GM12874 (cell line): ENCODE results near the gene SLC12A6.

ENCODE experiments used
- TF ChIP-seq, protein P1 (sequence below): IDR thresholded peaks from 2 replicates; pipeline ENCODE4 v1.5.1; 2011; ENCODE audit warnings: low read depth, mild to moderate bottlenecking, control low read depth, low read length, moderate library complexity; ENCODE audit not compliant: insufficient read depth

SLC12A6 gene

DNA sequence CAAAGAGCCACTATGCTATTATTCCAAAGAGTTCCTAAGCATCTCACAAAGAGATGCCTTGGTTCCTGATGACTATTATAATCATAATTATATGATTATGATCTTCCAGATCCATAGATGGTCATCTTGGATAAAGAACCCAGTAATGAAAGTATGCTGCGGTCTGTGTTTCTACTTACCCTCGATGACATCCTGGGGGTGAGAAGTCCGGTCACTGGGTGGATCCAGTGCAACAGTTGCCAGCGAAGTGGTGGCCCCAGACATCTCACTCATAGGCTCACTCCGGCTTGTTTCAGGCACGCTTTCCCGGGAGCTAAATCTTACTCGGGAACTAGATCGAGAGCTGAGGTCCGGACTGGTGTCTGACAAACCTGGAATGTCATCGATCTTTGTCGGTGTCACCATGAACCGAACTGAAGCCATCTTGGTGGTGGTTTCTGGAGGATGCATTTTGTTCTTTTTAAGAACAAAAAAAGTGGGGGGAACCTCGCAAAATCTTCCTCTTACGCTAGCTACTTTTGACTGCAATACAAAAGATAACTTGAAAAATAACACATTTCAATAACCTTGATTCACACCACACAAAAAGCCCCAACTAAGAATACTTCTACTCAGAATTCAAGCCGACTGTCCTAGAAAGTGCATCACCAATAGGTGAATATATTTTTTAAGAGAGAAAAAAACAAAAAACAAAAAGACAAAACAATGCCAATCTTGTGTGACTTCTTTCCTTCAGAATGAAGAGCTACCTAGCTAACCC lies 1.2 kb downstream of the SLC12A6 start:
- TF ChIP-seq, protein P1, sequence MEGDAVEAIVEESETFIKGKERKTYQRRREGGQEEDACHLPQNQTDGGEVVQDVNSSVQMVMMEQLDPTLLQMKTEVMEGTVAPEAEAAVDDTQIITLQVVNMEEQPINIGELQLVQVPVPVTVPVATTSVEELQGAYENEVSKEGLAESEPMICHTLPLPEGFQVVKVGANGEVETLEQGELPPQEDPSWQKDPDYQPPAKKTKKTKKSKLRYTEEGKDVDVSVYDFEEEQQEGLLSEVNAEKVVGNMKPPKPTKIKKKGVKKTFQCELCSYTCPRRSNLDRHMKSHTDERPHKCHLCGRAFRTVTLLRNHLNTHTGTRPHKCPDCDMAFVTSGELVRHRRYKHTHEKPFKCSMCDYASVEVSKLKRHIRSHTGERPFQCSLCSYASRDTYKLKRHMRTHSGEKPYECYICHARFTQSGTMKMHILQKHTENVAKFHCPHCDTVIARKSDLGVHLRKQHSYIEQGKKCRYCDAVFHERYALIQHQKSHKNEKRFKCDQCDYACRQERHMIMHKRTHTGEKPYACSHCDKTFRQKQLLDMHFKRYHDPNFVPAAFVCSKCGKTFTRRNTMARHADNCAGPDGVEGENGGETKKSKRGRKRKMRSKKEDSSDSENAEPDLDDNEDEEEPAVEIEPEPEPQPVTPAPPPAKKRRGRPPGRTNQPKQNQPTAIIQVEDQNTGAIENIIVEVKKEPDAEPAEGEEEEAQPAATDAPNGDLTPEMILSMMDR, result no peak

DNA sequence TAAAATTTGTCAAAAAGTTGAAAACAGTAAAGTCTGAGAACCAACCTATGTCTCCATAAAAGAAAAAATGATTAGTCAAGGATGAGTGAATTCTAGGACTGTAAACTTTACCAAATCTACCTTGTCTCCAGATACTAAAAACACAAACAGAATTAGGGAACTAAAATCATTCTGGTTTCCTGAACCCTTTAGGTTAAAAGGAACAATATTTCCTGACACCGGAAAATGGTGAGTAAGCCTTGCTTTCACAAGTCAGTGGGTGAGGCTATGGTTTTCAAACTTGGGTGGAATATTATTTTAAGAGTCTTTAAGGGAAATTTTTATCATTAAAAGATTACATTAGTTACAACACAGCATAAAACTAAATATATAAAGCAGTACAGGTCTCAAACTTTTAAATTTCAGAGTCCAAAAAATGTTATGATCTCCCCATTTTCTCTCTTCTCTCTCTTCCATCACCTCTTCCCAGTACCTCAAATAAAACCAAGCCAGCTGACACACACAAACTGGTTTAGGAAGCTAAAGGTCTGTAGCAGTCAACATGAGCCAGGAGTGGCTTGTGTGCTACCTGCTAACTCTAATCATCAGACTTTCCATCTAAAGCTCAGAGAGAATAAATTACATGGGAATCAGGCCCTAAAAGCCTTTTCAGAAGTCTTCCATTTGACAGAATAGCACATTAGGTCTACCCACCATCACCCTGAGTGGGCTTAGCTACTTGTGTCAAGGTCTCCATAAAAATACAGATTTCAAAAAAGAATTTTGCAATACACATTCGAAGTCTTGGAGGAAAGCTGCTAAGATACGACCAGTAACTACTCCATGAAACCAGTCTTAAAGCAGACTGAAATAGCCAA lies 2.2 kb downstream of the SLC12A6 start:
- TF ChIP-seq, protein P1, result no peak

DNA sequence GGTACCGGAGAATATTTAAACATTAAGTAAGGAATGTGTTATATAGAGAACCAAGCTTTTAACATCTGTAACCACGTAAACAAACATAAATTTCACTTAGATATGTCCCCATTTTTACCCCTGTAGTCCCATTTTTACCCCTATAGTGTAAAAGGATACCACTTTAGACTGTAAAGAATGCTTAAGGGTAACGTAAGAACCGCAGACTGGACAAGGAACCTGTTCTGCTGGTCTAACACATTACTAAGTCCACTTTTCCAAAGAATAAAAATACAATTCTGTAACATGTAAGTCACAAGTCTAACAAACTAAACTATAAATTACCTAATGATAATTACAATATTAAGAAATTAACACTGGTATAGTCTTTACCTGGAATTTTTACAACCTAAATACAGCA lies 2.9 kb downstream of the SLC12A6 start:
- TF ChIP-seq, protein P1, result no peak

DNA sequence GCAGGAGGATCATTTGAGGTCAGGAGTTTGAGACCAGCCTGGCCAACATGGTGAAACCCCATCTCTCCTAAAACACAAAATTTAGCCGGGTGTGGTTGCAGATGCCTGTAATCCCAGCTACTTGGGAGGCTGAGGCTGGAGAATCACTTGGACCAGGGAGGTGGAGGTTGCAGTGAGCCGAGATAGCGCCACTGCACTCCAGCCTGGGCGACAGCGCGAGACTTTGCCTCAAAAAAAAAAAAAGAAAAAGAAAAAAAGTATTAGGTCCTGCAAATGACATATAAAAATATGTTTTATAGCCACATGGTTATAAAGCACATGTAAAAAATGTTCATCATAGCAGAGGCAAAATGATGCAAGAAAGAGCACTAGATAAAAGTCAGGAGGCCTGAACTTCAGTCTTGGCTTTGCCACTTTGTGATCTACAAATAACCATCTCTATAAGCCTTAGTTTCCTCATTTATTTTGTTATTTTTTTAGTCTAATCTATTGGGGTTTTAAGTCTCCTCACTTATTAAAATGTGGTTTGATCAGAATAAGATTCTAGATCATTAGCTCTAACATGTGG lies 4.9 kb downstream of the SLC12A6 start:
- TF ChIP-seq, protein P1, result no peak

DNA sequence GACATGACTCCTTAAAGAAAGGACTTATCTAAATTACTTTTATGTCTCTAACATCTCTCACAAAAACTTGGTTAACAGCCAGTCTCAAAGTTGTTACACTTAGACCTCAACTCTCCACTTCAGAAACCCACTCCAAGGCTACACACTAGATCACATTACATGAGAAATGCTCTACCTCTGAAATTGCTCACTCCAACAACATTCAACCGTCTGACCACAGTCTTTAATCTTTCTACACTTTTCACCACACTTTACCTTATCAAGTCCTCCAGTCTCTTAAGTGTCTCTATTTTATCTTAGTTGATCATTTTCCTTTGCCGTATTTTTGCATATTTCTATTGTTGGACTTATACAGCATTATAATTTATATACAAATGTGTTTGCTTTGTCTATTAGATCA lies 5.8 kb downstream of the SLC12A6 start:
- TF ChIP-seq, protein P1, result no peak

DNA sequence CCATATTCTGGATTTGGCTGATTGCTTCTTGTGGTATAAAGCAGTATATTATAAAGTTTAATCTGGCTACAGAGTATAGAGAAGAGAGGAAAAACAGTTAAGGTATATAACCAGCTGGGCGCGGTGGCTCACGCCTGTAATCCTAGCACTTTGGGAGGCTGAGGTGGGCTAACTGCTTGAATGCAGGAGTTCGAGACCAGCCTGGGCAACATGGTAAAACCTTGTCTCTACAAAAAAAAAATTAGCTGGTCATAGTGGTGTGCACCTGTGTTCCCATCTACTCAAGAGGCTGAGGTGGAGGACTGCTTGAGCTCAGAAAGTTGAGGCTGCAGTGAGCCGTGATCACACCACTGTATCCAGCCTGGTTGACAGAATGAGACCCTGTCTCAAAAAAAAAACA lies 7.3 kb downstream of the SLC12A6 start:
- TF ChIP-seq, protein P1, result no peak

DNA sequence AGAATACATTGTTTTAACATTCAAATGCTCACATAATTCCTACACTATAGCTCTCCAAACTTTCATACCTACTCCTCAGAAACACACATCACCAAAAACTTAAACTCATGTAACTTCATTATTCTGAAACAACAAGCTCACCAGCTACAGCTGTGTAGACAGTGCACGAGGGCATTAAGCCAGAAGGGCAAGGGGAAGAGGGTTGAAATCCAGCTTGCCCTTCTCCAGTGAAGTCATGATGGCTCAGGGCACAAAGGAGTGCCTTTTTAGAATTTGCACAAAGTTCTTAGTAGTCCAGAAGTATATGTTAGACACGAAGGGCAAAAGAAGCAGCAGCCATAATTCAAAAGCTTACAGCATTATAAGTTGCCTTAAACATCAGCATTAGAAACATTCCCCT lies 8.6 kb downstream of the SLC12A6 start:
- TF ChIP-seq, protein P1, result no peak
